Right atrium auricular region (tissue), 2 donors: ENCODE results near the gene KIF3C. TPM values are rescaled to one million over a fixed set of nuclear protein-coding genes. Genes with fewer than 3 reads are reported as not detected.

Experiments used
- DNase-seq: peaks from one replicate; pipeline ENCODE4 v3.0.0-alpha.2; 2019; ENCODE audit warnings: low spot score
- H3K27ac ChIP-seq, 2 donors: fragments of 200-600 bp; sonication (generic); 1 replicate in 1 of 2; 2 replicates in 1 of 2; pipeline ENCODE4 v1.5.1; 2016 to 2019
- H3K27me3 ChIP-seq, 2 donors: fragments of 200-600 bp; sonication (generic); one replicate each; pipeline versions ENCODE4 v1.5.1 to v1.6.0; 2017 to 2019
- H3K36me3 ChIP-seq: fragments of 200-600 bp; sonication (generic); one replicate; pipeline ENCODE4 v1.5.1; 2016
- H3K4me1 ChIP-seq, 2 donors: fragments of 200-600 bp; sonication (generic); one replicate each; pipeline versions ENCODE4 v1.5.1 to v1.6.0; 2017 to 2019
- H3K4me3 ChIP-seq, 2 donors: fragments of 200-600 bp; sonication (generic); 1 replicate in 1 of 2; 2 replicates in 1 of 2; pipeline ENCODE4 v1.5.1; 2017 to 2019; ENCODE audit warnings: mild to moderate bottlenecking in 1 of 2, moderate library complexity in 1 of 2
- H3K9me3 ChIP-seq, 2 donors: fragments of 200-600 bp; sonication (generic); one replicate each; pipeline ENCODE4 v1.5.1; 2019
- total RNA-seq, 2 donors: library from RNA; depleted of rRNA; stranded (reverse); fragments of >200 nt; gene quantifications; one replicate each; pipeline ENCODE4 v1.1.0, GENCODE V29; 2016
- TF ChIP-seq, protein P1 (sequence below), 2 donors: fragments of 200-600 bp; sonication (generic); IDR thresholded peaks; one replicate each; pipeline ENCODE4 v1.5.1; 2019; ENCODE audit warnings: antibody characterized with exemption in 2 of 2

KIF3C gene
- total RNA-seq, 2 donors from 2014 or later = 3.3 to 3.5 TPM

DNA sequence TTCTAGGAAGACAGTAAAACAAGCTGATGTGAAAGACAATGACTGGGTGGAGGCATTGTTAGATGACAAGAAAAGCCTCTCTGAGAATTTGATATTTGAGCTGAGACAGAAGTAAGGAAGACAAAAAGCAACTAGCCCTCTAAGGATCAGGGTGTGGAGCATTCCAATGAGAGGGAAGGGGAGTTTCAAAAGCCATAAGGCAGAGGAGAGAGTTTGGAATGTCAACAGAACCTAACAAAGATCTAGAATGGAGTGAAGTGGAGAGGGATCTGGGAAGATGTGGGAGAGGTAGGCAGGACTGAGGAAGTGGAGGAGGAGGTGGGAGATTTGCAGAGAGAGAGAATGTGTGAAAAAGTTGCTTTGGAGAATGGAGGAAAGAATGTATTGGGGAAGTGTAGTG lies 86.7 kb downstream of the KIF3C start:
- Histone ChIP-seq H3K9me3 (no peaks in the 10 kb centered on the region), H3K4me1 (no peaks in the 10 kb centered on the region), H3K27ac (no peak overlapping the region), H3K36me3 (no peaks in the 10 kb centered on the region), H3K27me3 (no peaks in the 10 kb centered on the region), H3K4me3 (no peak overlapping the region)
- DNase-seq = no peak
- TF ChIP-seq, protein P1, sequence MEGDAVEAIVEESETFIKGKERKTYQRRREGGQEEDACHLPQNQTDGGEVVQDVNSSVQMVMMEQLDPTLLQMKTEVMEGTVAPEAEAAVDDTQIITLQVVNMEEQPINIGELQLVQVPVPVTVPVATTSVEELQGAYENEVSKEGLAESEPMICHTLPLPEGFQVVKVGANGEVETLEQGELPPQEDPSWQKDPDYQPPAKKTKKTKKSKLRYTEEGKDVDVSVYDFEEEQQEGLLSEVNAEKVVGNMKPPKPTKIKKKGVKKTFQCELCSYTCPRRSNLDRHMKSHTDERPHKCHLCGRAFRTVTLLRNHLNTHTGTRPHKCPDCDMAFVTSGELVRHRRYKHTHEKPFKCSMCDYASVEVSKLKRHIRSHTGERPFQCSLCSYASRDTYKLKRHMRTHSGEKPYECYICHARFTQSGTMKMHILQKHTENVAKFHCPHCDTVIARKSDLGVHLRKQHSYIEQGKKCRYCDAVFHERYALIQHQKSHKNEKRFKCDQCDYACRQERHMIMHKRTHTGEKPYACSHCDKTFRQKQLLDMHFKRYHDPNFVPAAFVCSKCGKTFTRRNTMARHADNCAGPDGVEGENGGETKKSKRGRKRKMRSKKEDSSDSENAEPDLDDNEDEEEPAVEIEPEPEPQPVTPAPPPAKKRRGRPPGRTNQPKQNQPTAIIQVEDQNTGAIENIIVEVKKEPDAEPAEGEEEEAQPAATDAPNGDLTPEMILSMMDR (IDR thresholded peaks at IDR 0.05) = no peak

DNA sequence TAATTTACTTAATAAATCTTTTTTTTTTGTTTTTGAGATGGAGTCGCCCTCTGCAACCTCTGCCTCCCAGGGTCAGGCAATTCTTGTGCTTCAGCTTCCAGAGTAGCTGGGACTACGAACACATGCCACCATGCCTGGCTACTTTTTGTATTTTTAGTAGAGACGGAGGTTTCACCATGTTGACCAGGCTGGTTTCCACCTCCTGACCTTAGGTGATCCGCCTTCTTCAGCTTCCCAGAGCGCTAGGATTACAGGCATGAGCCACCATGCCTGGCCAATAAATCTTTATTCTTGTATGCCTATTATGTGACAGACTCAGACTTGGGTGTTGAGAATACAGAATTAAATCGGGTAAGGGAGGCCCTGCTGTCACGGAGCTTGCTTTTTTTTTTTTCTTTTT lies 87.3 kb downstream of the KIF3C start:
- H3K36me3 ChIP-seq = no peaks in the 10 kb centered on the region
- no peaks in the 10 kb centered on the region for H3K9me3 ChIP-seq
- no peaks in the 10 kb centered on the region for H3K27me3 ChIP-seq
- H3K4me3 ChIP-seq = no peak overlapping the region
- H3K27ac ChIP-seq = no peak overlapping the region
- no peak for DNase-seq
- H3K4me1 ChIP-seq = no peaks in the 10 kb centered on the region
- TF ChIP-seq, protein P1 (IDR thresholded peaks at IDR 0.05) = no peak

DNA sequence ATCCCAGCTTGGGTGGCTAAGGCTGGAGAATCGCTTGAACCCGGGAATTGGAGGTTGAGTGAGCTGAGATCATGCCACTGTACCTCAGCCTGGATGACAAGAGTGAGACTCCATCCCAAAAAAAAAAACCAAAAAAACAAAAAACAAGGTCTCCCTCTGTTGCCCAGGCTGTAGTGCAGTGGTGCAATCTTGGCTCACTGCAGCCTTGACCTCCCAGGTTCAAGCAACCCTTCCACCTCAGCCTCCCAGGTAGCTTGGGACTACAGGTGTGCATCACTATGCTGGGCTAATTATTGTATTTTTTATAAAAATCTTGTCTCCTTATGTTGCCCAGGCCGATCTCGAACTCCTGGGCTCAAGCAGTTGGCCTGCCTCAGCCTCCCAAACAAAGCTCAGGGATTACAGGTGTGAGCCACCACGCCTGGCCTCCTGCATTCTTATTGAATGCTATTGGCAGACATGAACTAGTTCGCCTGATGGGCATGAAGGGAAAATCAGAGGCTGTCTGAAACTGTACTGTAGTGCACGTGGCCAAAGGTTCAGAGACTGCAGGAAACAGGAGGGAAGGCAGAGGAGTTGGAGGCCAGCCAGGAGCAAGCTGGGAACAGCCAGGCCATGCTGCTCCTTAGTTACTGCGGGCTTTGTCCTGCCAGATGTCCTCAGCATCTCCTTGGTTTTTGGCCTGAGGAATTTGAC lies 88.0 kb downstream of the KIF3C start:
- TF ChIP-seq, protein P1 (IDR thresholded peaks at IDR 0.05) = no peak
- no peak for DNase-seq
- Histone ChIP-seq H3K36me3 (no peaks in the 10 kb centered on the region), H3K27me3 (no peaks in the 10 kb centered on the region), H3K9me3 (no peaks in the 10 kb centered on the region), H3K4me1 (no peaks in the 10 kb centered on the region), H3K27ac (no peak overlapping the region), H3K4me3 (no peak overlapping the region)

GRCh38 chr2:25891672-25892071 lies 90.6 kb downstream of the KIF3C start:
- H3K9me3 ChIP-seq = no peaks in the 10 kb centered on the region
- TF ChIP-seq, protein P1 (IDR thresholded peaks at IDR 0.05) = no peak

DNA sequence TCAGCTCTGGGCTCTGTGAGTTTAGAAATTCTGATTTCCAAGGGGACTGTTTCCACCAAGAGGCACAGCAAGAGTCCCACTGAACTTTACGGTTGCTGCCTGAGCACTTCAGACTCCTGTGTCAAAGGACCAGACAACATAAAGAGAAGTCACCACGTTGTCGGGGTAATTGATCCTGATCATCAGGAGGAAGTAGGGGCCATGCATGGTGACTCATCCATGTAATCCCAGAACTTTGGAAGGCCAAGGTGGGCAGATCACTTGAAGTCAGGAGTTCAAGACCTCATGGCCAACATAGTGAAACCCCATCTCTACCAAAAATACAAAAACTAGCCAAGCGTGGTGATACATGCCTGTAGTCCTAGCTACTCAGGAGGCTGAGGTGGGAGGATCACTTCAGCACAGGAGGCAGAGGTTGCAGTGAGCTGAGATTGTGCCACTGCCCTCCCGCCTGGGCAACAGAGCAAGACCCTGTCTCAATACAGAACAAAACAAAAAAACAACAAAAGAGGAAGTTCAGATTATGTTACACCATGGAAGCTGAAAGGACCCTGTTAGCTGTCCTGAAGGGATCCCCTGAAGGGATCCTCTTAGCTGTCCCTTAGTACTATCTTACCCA lies 94.6 kb downstream of the KIF3C start:
- no peaks in the 10 kb centered on the region for H3K36me3 ChIP-seq
- TF ChIP-seq, protein P1 (IDR thresholded peaks at IDR 0.05) = no peak
- H3K4me3 ChIP-seq = no peak overlapping the region
- H3K27ac ChIP-seq = no peak overlapping the region
- H3K4me1 ChIP-seq = no peaks in the 10 kb centered on the region
- no peak for DNase-seq
- H3K27me3 ChIP-seq = no peaks in the 10 kb centered on the region
- no peaks in the 10 kb centered on the region for H3K9me3 ChIP-seq

More at GRCh38 chr2:25891672-25892071, 90.6 kb downstream of the KIF3C start:
- no peaks in the 10 kb centered on the region for H3K27me3 ChIP-seq
- no peak overlapping the region for H3K4me3 ChIP-seq
- DNase-seq = no peak
- no peaks in the 10 kb centered on the region for H3K36me3 ChIP-seq
- no peaks in the 10 kb centered on the region for H3K4me1 ChIP-seq
- H3K27ac ChIP-seq = no peak overlapping the region
